Kasumi-1 (cell line): Measurements from ENCODE around the gene RB1.
A peak's percentile ranks its signal among the peaks of the same experiment; 100 is the strongest.

Experiments
- DNase-seq, 2 experiments: peaks; one replicate each; lab custom pipeline; 2025; lab: John Stamatoyannopoulos, UW

Gene RB1

GRCh38 chr13:48493851-48494250 is 190.3 kb downstream of the RB1 start:
- no peak for DNase-seq

DNA sequence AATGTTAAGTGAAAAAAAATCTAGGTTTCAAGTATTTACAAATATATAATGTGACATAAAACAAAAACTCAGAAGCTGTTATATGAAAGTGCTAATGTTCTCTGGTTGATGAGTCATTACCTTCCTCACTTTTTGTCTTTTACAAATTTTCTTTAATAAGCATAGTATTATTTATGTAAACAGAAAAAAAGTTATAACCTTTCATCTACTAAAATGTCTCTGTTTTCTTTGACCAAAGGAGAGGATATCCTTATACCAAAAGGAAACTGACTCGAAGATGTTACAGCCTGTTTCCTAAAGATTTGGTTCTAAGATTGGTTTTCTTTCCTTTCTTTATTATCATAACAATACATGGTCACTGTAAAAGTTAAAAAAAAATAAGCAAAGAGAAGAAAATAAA is 191.3 kb downstream of the RB1 start:
- no peak for DNase-seq

DNA sequence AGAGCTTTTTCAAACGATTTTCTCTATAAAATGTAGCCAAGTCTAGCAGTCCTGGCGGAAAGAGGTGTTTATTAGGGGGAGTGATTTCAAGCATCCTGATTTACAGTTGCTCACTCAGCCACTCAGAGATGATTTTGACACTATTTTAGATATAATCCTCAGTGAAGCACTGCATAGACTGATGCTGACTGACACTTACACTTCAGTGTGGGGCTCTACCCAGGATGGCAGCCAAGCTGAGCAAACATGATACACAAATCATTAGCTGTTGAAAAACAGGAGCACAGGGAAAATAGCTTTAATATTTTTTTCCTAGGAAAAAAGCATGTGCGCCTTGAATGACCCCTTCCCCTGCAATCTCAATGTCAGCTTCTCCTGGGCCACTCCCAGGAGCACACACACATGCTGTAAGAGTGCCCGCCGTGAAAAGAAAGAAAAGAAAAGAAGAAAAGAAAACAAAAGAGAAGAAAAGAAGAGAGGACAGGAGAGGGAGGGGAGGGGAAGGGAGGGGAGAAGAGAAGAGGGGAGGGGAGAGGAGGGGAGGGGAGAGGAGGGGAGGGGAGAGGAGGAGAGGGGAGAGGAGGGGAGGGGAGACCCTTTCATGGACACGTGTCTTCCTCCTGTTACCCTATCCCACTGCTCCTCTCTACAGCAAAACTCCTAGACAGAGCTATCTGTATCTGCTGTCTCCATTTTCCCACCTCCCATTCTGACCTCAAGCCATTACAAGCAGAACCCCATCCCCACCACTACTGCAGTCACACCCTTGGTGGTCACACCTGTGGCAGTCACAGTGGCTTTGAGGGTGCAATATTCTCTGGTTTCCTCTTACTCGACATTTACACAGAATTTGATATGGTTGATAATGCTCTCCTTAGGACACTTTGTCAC is 193.0 kb downstream of the RB1 start:
- no peak for DNase-seq

DNA sequence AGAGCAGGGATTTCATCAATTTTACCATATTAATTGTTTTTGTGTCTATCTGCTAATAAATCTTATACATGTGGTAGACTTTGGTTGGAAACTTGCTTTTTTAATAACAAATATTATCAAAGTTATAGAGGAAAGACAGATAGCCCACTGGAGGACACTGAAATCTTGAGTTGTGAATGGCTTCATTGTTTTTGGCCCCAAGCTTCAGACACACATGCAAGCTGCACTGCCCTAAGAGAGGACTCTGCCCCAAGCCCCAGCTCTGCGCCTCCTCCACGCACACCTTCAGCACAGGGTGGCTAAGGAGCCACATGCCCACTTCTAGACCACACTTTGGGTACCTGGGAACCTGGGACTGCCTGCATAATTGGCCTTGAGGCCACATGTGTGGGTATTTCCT is 194.1 kb downstream of the RB1 start:
- DNase-seq = no peak

DNA sequence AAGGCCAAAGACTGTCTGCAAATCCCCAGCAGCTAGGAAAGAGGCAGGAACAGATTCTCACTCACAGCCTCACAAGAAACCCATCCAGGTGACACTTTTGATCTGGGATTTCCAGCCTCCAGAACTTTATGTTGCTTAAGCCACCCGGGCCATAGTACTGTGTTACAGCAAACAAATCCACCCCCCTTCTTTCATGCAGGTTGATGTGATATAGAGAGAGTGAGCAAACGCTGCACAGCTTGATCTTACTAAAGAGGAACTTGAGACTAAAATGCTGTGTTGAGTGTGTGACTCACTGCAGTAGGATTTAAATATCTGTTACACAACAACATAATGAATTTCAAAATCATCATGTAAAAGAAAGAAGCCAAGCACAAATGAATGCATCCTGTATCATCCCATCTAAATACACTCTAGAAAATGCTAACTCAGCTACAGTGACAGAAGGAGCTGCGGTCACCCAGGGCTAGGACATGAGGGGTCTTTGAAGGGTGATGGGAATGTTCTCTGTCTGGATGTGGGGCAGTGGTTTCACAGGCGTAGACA is 197.2 kb downstream of the RB1 start:
- DNase-seq = peak; percentile 92 to 95

DNA sequence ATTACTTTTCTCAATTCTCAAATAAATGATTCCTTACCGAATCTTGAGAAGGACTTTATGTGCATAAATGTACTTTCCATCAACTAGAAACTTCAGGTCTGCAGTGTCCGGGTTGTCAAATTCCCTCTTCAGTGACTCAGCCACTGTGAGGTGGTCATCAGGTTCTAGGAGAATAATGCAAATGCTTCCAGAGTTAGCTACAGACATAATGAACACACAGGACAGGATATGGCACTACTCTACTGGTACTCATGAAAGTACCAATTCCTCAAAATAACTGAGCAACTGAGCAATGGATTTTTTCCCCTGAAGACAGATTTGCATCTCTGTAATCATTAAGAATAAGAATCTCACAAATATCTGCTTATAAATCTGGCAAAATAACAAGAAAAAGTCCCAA is 198.2 kb downstream of the RB1 start:
- no peak for DNase-seq

GRCh38 chr13:48502601-48503319 is 199.2 kb downstream of the RB1 start:
- no peak for DNase-seq

- no peak for DNase-seq
Observed at GRCh38 chr13:48504606-48505005, 201.1 kb downstream of the RB1 start.

DNA sequence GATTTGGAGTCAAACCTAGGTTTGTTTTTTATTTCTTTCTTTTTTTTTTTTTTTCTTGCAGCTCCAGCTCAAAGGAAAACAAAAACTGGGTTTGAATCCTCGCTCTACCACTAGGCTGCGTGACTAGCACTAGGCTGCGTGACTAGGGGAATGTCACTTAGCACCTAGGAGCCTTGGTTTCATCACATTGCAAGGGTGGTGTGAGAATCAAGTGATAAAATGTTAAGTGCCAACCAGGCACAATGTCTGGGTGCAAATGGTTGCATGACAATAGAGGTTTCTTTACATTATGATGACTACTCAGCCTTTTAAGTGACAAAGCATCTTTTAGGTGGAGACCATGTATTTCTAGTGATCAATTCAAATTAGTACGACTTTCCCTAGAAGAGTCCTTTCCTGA is 201.5 kb downstream of the RB1 start:
- peak in 1 of 2 experiments; percentile 10 for DNase-seq

DNA sequence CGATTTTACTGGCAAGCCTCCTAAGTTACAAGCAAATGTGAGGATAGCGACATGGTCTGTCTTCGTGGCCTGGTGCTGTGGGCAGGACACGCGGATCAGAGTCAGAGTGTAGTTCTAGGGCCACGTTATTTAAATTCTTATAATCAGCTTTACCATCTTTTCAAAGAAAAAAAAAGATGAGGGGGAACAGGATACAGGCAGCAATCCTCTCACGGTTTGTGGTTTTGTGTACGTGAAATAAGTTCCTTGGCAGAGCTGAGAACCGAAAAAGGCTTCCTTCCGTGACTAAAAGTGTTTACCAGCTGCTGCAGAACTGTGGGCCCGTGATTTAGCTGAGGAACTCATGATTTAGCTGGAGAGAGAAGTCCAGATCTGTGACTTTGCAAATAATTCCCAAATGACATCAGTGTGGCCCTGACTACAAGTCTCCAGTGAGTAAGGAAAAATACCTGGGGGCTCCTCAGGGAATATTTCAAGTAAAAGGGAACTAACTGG is 202.1 kb downstream of the RB1 start:
- DNase-seq = peak; percentile 99

DNA sequence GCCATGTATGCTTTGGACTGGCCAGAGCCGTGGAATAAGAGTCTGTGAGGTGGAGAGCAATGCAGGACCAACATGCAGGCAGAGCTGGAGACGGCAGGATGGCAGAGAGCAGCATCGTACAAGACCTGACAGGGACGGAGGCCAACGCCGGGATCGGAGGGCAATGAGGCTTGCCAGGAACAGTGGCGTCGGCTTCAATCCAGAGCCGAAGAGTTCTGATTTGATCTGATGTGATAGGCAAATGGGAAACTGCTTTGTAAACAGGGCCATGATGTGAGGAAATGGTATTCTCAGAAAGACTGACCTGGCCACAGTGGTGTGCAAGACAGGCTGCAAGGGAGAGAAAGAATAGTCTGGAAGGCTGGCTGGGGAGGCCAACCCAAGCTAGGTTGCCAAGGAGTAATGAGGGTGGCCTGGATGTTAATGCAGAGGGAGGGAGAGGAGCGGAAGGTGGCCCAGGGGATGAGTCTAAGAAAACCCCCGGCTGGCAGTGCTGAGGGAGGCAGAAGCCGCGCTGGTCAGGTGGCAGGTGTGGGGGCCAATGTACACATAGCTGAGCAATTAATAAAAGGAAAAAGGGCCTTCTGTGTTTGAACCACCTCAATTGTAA is 202.6 kb downstream of the RB1 start:
- DNase-seq = no peak

DNA sequence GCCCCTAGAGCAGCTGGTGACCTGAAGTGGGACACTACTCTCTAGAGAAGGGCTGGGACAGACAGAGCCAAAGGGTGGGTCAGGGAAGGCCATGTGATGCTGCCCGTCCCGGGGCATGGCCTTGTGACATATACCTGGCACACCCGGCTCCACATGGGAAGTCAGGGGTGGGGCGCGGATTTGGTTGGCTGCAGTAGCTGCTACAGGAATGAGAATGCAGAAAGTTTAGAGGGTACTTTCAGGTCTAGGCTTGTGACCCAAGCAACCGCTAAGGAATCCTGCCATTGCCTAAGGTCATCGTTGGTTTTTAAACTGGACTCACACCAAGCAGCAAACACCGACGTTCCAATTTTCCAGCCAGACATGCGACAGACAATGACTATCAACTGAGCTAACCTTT is 203.5 kb downstream of the RB1 start:
- DNase-seq = no peak

DNA sequence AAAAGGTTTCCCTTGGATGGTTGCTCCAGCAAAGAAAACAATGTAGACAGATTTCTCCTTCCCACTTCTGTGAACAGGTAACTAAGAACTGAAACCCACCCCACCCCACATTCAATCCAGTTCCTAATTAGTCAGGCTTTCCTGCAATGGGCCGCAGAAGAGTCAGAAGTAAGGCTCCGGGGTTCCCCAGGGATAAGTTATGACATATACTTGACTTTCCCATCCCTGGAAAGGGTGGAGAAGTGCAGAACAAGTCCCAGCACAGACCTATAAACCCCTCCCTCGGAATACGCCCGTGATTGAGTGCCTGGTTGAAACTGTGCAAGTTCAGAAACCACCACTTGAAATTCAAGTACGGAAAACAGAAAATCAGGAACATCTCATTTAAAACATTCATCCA is 204.5 kb downstream of the RB1 start:
- no peak for DNase-seq

DNA sequence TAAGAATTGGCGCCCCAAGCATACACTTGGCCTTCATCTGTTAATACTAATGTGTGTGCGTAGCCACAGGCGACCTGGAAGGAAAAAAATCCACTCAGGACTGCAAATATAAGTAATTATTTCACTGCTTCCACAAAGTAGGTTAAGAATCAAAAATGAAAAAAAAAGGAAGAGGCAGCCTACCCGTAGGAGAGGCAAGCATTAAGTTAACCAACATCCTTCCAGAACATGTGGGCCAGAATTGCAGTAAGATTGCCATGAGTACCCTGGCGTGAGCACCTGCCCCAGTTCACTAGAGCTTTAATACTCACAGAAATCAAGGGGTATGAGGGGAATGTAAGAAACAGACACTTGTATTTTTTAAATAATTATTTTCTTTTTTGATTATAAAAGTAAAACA is 207.1 kb downstream of the RB1 start:
- DNase-seq = no peak

- no peak for DNase-seq
Observed at GRCh38 chr13:48511621-48512230, 208.2 kb downstream of the RB1 start.

DNA sequence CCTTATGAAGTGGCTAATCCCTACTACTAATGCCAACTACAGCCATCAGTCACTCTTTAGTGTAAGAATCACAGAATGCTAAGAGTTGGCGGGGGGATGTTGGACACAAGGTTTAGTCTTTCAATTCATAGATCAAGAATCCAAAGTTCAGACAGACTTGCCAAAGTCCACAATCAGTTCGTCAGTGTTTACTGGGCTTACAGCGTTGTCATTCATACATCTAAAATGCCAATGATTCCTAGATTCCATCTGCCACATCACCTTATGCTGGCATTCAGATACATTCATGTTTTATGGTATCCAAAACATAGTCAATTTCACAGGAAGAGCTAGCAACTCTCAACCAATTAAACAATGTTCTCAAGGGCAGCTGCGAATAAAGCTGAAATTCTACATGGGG is 211.2 kb downstream of the RB1 start:
- no peak for DNase-seq

DNA sequence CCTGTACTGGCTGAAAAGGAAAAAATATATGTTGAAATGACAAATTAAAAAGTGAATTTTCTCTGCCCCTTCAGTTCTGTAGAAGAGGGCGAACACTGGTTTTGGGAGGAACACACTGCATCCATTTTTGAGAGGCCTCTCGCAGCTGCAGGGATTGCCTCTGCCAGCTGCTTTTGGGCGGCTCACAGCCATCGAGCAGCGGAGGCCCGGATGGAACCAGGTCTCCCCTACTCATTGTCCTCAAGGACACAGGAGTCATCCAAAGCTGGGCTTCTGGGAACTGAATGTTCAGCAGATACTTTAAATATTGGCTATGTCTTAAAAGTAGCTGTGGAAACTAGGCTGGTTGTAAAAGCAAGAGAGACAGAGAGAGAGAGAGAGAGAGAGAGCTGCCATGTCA is 212.2 kb downstream of the RB1 start:
- no peak for DNase-seq

GRCh38 chr13:48518083-48518482 is 214.5 kb downstream of the RB1 start:
- no peak for DNase-seq

DNA sequence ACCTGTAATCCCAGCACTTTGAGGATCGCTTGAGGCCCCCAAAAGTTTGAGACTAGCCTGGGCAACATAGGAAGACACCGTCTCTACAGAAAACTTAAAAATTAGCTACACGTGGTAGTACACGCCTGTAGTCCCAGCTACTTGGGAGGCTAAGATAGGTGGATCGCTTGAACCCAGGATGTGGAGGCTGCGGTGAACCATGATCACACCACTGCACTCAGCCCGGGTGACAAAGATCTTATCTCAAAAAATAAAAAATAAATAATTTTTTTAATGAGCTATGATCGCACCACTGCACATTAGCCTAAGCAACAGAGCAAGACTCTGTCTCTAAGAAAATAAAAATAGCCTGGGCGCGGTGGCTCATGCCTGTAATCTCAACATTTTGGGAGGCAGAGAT is 222.7 kb downstream of the RB1 start:
- DNase-seq = no peak

DNA sequence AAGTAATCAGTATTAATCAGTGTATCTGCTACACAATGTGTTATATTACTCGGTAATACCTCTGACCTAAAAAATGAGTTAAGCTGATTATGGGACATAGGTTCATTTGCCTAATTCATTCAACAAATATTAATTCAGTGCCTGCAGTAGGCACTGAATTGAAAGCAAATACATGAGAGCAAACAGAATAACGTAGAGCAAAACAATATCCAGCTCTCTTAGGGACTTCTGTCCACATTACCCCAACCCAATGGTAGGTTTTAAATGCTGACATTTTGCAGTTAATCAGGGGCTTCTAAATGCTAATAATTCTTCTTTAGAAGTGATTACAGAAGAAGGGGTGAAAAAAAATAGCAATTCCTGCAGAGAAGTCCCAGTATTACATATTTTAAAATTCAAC is 224.4 kb downstream of the RB1 start:
- no peak for DNase-seq

- DNase-seq = no peak
Observed at GRCh38 chr13:48528720-48529119, 225.2 kb downstream of the RB1 start.

- DNase-seq = no peak
Observed at GRCh38 chr13:48530833-48531232, 227.3 kb downstream of the RB1 start.
